GM19023 (cell line): ENCODE results near the gene CCL25.

ENCODE experiments used
- ATAC-seq: cut with Tn5 transposase; IDR thresholded peaks from one replicate; pipeline ENCODE4 v1.9.1; 2021; ENCODE audit warnings: mild to moderate bottlenecking, moderate library complexity; ENCODE audit not compliant: unreplicated experiment

Gene CCL25

GRCh38 chr19:8109455-8109854 is 56.9 kb downstream of the CCL25 start:
- ATAC-seq: no peak

- no peak for ATAC-seq
These were observed 57.5 kb downstream of the CCL25 start for GRCh38 chr19:8109890-8110662.

GRCh38 chr19:8110931-8111330 is 58.4 kb downstream of the CCL25 start:
- no peak for ATAC-seq

GRCh38 chr19:8111376-8111775 is 58.8 kb downstream of the CCL25 start:
- ATAC-seq: no peak
